Stimulated activated CD8-positive, alpha-beta memory T cell treated with anti-CD3 and anti-CD28 coated beads, Interleukin-4, amount 100 ng/mL, for 1 hour (primary cell): Measurements from ENCODE around the gene SELPLG.
"Not testable (repeated sequence)": the region's sequence is repeated elsewhere in the genome, so short reads cannot be mapped to it uniquely, and the experiment has no call there.

Source experiments
- DNase-seq, 2 donors: peaks; one replicate each; pipeline ENCODE4 v3.0.0-alpha.2; 2020; ENCODE audit warnings: low read depth in 2 of 2, low spot score in 1 of 2

SELPLG gene

DNA sequence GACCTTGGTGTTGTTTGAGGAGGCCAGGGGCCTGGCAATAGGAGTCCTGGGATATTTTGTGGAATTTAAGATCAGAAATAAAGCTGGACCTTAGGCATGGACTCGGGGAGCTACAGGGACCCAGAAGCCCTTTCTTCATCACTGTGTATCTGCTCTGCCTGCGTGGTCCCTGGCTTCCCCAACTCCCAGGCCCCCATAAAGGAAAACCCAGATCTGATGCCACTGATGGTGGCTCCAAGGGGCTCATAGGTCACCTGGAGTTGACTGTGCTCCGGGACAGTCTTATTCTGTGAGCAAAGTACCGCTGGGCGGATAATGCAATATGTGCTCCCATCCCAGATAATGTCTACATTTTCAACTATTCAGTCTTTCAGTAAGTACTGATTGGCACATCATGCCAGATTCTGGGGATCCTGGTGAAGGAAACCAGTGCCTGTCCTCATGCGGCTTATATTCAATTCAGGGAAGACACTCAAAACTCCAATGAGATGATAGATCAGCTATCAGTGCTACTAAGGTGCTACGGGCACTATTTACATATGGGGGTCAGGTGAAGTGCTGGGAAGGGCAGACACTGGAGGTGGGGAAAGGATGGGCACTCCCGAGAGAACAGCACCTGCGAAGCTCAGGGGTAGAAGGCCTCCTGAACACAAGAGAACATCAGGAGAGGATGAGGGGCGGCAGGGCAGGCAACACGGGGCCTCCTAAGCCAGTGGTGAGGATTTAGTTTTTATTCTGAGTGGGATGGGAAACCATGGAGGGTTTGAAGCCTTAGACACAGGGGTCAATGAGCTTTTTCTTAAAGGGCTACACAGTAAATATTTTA, 5.5 kb upstream of the SELPLG start:
- DNase-seq = no peak

DNA sequence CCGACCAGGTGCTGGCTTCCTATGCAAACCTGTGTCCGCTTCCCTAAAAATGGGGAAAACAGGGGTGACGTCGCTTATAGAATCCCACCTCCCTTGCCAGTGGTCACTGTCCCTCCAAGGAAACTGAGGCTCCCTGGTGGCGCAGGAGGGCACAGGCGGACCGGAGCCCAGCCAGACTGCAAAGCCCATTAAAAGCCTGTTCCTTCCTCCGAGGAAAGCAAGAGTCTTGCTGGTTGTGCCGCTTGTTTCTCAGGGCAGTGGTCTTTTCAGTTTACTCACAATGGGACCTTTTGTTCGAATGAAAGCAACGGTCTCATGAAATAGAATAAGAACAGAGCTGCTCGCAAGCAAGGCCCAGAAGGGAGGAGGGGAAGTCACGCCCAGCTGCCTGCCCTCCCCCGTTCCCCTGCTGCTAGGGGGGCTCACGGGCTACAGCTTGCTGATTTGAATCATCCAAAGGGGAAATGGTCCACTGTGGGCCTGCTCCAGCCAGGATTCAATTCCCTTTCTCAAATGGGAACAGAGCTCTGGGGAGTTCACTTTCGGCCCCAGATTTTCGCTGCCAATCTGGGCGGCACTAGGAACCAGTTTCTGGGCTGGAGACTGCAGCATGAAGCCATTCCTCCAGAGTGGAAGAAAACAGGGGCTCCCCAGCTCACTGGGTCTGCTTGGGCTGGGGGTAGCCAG, 4.6 kb upstream of the SELPLG start:
- DNase-seq = no peak

DNA sequence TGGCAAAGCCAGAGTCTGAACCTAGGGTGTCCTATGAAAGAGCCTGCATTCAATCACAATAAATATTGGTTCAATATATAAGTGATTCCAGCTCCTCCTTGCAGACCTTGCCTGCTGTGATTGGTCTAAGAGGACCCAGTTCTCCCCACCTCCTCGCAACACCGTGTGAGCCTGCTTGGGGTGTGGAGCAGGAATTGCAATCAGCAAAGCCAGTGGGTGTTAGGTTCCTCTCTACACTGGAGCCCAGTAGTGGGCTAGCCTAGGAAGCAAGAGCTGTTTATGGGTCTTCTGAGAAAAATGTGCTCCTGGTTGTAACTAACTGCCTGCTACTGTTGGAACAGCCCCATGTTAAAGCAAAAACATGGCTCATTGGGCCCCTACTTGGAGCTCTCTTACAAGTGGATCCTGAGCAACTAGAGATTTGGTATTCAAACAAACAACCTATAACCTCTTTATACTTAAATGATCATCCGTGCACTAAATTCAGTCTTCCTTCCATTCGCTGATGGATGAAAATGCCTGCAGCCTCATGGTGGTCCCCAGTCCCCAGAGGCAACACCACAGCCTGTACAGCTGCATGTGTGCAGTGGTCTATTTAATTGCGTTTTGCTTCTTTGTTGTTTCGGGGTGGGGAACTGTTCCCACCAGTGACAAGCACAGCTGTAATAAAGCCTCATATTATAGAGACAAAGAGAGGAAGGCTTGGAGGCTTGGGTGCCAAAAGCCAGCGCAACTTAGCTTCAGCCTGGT, 3.7 kb upstream of the SELPLG start:
- DNase-seq = no peak

DNA sequence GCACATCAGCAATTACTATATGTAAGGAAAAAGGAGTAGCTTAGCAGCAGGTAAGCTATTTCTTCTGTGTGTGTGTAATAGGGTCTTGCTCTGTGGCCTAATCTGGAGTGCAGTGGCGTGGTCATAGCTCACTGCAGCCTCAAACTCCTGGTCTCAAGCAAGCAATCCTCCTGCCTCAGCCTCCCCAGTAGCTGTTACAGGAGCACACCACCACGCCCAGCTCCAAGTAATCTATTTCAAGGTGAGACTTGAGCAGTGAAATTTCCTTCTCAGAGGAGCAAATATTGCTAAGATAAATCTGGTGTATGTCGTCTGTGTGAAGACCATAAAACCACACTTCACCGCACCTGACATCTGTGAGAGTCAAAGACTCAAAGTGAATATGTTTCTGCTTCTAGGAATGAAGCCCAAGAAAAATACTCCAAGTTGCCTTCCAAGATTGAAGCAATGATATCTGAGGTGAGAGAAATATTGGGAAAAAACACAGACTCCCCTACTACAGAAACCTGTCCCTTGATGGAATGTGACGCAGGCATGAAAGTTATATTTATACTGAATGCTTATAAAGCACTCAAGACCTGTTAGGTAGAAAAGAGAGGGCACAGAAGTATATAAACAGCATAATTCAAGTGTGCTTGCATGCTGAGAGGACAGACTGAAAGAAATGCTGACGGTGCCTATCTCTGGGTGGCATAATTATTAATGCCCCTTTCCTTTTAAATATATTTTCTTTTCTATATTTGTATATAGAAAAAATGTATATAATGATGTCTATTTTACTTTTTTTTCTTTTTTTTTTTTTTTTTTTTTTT, 2.5 kb upstream of the SELPLG start:
- DNase-seq = no peak

DNA sequence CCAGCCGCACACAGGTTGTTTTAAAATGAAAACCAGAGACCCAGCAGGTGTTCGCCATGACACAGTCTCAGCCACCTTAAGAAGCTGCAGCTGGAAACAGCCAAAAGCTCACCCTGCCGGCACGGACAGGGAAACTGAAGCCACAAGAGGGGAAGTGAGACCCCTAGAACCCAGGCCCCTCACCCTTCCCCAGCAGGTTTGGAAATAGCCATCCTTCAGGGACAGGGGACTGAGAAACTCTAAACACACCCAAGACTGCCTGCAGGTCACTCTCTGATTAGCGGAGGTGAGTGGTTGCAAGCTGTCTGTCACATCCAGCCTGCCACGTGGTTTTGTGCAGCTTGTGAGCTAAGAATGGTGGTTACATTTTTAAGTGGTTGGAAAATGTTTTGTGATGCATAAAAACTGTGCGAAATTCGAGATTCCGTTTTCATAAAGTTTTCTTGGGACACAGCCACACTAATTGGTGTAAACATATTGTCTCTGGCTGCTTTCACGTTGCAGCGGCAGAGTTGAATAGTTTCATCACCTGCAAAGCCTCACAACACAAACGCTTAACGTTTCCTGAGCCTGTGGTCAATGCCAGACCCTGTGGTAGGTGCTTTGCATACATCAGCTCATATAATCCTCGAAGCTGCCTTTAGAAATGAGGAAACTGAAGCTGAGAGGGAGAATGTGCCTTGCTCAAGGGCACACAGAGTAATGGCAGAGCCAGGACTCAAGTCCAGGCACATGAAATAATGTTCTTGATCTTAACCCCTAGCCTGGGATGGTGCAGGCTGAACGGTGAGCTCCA, 1.7 kb upstream of the SELPLG start:
- DNase-seq = peak in 1 of 2 donors; percentile 31

DNA sequence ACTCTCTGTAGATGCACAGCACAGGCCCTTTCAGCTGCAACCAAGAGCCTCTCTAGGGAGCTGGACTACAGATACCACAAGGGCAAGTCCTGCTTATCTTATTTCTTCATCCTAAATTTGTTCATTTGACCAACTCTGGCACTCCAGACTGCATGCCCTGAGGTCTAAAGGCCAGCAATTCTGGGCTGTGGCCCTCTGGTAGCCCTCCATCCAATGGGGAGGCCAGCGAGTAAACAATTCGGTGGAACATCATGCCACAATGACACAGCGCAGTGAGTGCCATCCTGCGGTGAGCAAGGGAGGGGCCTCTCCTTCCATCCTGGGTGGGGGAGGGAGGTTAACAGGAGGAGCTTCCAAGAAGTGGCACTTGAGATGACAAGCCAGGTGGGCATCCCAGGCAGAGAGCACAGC, 652 bp upstream of the SELPLG start:
- DNase-seq = peak in 1 of 2 donors; percentile 34

DNA sequence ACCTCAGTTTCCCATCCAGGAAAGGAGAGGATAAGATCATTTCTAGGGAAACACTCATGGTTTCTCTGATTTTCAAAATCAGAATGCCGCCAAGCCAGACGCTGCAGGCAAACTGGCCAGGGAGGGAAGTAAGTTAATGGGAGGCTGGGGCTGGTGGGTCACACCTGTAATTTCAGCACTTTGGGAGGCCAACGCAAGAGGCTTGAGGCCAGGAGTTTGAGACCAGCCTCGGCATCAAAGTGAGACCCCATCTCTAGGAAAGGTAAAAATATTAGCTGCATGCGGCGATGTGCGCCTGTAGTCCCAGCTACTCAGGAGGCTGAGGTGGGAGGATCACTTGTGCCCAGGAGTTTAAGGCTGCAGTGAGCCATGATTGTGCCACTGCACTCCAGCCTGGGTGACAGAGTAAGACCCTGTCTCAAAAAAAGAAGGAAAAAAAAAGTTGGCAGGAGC, 587 bp downstream of the SELPLG start:
- no peak for DNase-seq

DNA sequence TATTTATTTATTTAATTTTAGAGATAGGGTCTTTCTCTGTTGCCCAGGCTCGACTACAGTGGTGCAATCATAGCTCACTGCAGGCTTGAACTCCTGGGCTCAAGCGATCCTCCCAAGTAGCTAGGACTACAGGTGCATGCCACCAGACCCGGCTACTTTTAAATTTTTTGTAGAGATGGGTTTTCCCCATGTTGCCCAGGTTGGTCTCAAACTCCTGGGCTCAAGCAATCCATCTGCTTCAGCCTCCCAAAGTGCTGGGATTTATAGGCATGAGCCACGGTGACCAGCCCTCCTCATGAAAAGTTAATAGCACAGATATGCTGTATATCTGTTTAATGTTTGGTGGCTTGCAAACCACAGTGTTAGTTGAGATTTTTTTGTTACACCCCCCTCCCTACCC, 2.4 kb downstream of the SELPLG start:
- not testable (repeated sequence) for DNase-seq

DNA sequence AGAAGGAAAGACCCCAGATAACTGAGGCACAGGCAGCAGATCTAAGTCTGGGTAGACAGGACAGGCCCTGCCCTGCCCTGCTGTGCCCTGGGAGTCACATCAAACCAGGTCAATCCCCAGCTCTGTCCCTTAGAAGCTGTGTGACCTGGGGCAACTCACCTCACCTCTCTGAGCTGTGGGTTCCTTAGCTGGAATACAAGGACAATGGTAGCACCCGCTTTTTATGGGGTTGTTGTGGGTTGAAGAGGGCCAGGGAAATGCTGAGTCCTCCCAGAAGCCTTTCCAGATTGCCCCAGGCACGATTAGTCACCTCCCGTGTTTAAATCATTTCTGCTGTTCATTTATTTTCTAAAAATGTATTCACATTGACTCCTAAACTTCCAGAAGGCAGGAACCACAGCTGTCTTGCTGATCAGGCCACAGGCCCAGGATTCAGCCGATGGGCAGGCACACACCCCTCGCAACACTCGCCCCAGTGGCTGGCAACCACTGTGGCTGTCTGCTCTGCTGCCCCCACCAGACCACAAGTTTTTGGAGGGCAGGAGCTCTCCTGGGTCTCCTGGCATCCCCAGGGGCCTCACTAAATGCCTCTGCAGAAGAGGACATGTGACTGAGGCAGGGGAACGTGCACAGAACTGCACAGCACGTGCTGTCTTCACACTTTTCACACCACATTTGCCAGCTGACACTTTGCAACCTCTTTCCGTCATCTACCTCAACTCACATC, 3.0 kb downstream of the SELPLG start:
- no peak for DNase-seq

DNA sequence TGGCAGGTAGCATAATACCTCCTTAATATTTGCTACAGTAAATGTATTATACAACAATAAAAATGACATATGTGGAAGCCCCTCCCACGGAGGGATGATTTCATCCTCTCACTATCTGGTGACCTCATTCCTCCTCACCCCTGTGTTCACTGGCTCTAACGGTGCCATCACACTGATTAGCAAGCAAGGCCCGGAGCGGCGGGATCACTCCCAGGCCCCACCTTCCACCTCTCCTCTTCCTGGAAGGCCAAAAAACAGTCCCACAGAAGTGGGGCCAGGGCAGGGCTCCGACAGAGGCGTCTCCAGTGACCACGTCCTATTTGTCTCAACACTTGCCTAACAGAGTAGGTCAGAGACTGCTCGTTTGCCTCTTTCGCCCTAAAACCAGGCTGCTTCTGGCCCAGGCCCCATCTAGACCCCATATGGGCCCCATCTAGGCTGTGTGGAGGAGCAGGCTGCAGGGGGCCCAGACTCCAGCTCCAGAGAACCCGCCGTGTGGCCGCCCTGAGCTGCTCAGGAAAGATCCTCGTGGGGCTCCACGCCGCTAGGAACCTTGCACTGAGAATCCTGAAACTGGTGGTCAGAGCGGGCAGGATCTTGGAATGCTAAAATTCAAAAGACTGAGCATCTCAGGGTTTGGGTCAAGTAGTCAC, 3.7 kb downstream of the SELPLG start:
- DNase-seq = no peak

DNA sequence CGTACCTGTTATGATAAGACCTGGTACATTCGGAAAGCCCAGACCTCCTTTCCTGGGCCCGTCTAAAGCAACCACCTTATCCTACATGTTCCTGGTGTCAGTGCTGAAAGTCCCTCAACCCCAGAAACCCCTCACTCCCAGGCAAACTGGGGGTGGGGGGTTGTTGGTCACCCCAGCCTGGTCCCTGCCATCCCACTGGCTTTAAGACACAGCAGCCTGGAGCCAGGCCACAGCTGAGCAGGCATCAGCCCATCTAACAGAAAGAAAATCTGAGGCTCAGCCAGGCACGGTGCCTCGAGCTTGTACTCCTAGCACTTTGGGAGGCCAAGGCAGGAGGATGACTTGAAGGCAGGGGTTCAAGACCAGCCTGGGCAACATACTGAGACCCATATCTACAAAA, 4.5 kb downstream of the SELPLG start:
- no peak for DNase-seq

DNA sequence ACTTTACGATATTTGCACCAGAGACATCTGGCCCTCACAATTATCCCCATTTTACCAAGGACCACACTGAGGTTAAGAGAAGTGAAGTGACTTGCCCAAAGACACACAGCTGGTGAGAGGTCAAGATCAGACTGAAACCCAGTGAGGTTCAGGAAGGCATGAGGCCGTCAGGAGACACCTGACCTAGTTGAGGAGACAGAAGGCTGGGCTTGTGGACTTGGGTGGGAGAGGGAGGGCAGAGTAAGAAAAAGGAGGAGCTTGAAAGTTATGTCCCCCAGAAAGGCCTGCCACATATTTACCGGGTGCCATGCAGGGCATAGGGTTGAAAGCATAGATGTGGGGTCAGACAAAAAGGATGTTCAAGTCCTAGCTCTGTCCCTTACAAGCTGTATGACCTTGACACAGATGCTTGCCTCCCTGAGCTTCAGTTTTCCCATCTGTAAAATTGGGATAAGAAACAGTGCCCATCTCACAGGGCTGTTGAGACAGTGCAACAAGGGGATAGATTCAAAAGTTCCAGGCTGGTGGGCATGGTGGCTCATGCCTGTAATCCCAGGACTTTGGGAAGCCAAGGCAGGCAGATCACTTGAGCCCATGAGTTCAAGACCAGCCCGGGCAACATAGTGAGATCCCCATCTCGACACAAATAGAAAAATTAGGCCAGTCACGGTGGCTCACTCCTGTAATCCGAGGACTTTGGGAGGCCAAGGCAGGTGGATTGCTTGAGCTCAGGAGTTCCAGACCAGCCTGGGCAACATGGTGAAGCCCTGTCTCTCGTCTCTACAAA, 6.4 kb downstream of the SELPLG start:
- DNase-seq = no peak

DNA sequence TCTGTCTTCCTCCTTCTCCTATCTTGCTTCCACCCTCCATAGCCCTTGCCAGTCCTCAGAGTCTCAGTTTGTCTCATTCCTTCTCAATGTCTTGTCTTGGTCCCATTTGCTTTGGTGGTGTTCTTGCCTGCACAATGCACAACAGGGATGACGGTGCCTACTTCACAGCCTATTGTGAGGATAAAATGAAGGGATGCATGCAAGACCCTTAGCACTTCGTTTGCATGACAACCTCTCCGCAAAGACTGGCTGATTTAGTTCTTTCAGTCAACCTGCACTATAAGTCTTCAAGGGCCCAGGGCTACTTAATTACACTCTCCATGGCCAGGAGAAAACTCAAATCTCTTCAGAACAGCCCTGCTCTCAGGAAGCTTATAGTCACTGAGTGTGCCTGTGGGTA, 8.5 kb downstream of the SELPLG start:
- DNase-seq = no peak

DNA sequence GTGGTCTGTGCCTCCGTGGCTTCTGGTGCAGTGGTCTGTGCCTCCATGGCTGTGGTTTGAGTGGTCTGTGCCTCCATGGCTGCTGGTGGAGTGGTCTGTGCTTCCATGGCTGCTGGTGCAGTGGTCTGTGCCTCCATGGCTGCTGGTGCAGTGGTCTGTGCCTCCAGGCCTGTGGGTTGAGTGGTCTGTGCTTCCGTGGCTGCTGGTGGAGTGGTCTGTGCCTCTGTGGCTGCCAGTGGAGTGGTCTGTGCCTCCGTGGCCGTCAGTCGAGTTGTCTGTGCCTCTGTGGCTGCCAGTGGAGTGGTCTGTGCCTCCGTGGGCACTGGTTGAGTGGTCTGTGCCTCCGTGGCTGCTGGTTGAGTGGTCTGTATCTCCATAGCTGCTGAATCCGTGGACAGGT, 10.1 kb downstream of the SELPLG start:
- DNase-seq = no peak

DNA sequence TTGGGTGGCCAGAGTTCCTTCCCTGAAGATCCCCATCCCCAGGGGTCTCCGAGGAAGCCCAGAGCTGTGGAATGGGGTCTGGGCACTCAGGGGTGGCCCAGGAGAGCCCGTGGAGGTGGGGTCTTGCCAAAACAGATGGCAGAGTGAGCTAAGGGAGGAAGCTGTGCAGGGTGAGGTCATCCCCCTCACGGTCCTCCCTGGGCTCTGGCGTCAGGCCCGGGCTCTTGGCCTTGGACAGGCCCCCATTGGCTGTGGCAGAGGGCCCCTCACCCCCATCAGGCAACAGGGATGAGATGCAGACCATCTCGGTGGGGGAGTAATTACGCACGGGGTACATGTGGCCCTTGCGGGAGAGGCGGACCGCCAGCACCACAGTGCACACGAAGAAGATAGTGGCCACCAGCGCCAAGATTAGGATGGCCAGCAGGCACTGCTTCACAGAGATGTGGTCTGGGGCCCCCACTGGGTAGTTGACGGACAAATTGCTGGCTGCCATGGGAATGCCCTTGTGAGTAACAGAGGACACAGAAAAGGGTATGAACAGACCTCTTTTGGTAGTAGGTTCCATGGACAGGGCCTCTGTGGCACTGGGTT, 10.7 kb downstream of the SELPLG start:
- DNase-seq = no peak

DNA sequence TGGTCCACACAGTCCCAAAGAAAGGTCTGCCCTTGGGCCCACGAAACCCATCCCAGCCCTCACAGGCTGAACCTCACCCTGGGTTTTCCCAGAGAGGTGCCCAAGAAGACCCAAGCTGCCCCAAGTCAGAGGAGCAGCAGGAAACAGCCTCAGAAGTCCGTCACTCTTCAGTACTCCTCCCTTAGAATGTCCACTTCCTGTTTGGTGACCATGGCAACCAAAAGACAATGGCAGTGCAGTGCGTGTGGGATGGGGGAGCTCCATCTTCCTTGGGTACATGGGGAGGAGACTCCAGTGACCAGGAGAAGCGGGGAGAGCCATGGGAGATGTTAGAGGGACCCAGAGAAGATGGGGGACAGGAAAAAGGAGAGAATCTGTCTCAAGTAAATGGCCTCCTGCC, 11.3 kb downstream of the SELPLG start:
- DNase-seq = no peak

DNA sequence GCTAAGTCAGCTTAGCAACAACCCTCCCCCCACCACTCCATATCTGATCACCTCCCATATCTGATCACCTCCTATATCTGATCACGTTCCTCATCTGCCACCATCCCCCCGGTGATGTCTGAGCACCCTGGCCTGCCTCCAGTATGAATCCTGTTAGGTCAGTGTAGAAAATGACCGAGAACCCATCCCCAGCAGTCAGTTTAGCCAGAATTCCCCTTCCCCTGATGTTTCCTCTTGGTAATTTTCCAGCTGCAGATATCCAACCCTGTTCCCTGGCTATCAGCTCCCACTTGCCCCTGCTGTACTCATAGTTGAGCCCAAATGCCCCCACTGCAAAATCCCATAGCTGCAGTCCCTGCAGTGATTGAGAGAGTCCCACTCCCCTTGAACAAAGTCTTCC, 12.5 kb downstream of the SELPLG start:
- DNase-seq = no peak
